Astrocyte (in vitro differentiated cells and primary cell): Measurements from ENCODE around the gene NGDN. TPM values are rescaled to one million over a fixed set of nuclear protein-coding genes. Genes with fewer than 3 reads are reported as not detected.
"Not testable (repeated sequence)": the region's sequence is repeated elsewhere in the genome, so short reads cannot be mapped to it uniquely, and the experiment has no call there.

Experiments
- DNase-seq: peaks from one replicate; pipeline ENCODE4 v3.0.0-alpha.2; 2010; ENCODE audit warnings: low read depth
- FAIRE-seq: peaks from 2 replicates; lab custom pipeline; 2011; peaks lifted over from hg19 to GRCh38; lab: Jason Lieb, UNC
- H2AFZ ChIP-seq: 2 replicates; pipeline ENCODE4 v1.6.0; 2012; ENCODE audit warnings: low read depth, low read length, inconsistent platforms
- H3K27ac ChIP-seq: 2 replicates; pipeline ENCODE4 v1.5.1; 2011; ENCODE audit warnings: low read depth, low read length, inconsistent platforms
- H3K27me3 ChIP-seq: 2 replicates; pipeline ENCODE4 v1.6.0; 2011; ENCODE audit warnings: low read length, inconsistent platforms; ENCODE audit not compliant: insufficient read depth
- H3K36me3 ChIP-seq: 2 replicates; pipeline ENCODE4 v1.5.1; 2011; ENCODE audit warnings: low read length, inconsistent platforms; ENCODE audit not compliant: insufficient read depth
- H3K4me1 ChIP-seq: 2 replicates; pipeline ENCODE4 v1.5.1; 2011; ENCODE audit warnings: low read length, inconsistent platforms; ENCODE audit not compliant: insufficient read depth
- H3K4me2 ChIP-seq: 2 replicates; pipeline ENCODE4 v1.6.0; 2012; ENCODE audit warnings: low read length, inconsistent platforms
- H3K4me3 ChIP-seq: 2 replicates; pipeline ENCODE4 v1.5.1; 2011; ENCODE audit warnings: low read depth, mild to moderate bottlenecking, low read length, inconsistent platforms; ENCODE audit not compliant: insufficient read depth
- H3K79me2 ChIP-seq: 2 replicates; pipeline ENCODE4 v1.6.0; 2012; ENCODE audit warnings: mild to moderate bottlenecking, low read length, inconsistent platforms; ENCODE audit not compliant: insufficient read depth
- H3K9ac ChIP-seq: 2 replicates; pipeline ENCODE4 v1.6.0; 2012; ENCODE audit warnings: mild to moderate bottlenecking, low read length, inconsistent platforms
- H3K9me3 ChIP-seq: 2 replicates; pipeline ENCODE4 v1.5.1; 2012; ENCODE audit warnings: low read depth, mild to moderate bottlenecking, low read length, inconsistent platforms; ENCODE audit not compliant: insufficient read depth
- H4K20me1 ChIP-seq: 2 replicates; pipeline ENCODE4 v1.6.0; 2012; ENCODE audit warnings: low read length, inconsistent platforms; ENCODE audit not compliant: insufficient read depth
- H3K27ac Mint-ChIP-seq: one replicate; pipeline ENCODE4 v1.8.0; 2021; ENCODE audit warnings: mild to moderate bottlenecking, mixed read lengths; ENCODE audit not compliant: unreplicated experiment
- H3K27me3 Mint-ChIP-seq: one replicate; pipeline ENCODE4 v1.8.0; 2021; ENCODE audit warnings: low read depth, mixed read lengths; ENCODE audit not compliant: unreplicated experiment
- H3K36me3 Mint-ChIP-seq: one replicate; pipeline ENCODE4 v1.8.0; 2021; ENCODE audit warnings: low read depth, mixed read lengths; ENCODE audit not compliant: unreplicated experiment
- H3K4me1 Mint-ChIP-seq: one replicate; pipeline ENCODE4 v1.8.0; 2021; ENCODE audit warnings: low read depth, mixed read lengths; ENCODE audit not compliant: unreplicated experiment
- H3K4me3 Mint-ChIP-seq: one replicate; pipeline ENCODE4 v1.8.0; 2021; ENCODE audit warnings: mild to moderate bottlenecking, moderate library complexity, mixed read lengths; ENCODE audit not compliant: unreplicated experiment
- H3K9me3 Mint-ChIP-seq: one replicate; pipeline ENCODE4 v1.8.0; 2021; ENCODE audit warnings: mild to moderate bottlenecking, mixed read lengths; ENCODE audit not compliant: unreplicated experiment
- EZH2 ChIP-seq: IDR thresholded peaks from 2 replicates; pipeline ENCODE4 v1.6.1; 2012; ENCODE audit warnings: mild to moderate bottlenecking, low read length, inconsistent platforms; ENCODE audit not compliant: insufficient read depth
- total RNA-seq: library from RNA; stranded (reverse); gene quantifications from 2 replicates; pipeline ENCODE4 v1.2.1, GENCODE V29; 2021
- TF ChIP-seq, protein P1 (sequence below): IDR thresholded peaks from 2 replicates; pipeline ENCODE4 v1.5.1; 2011; ENCODE audit warnings: low read depth, mild to moderate bottlenecking, inconsistent platforms, low read length, moderate library complexity; ENCODE audit not compliant: insufficient read depth

NGDN gene
- total RNA-seq, 1 donor from 2014 or later: 28.6 TPM

GRCh38 chr14:23423657-23424056, 45.8 kb upstream of the NGDN start:
- Mint-ChIP-seq H3K4me3 (no peak overlapping the region), H3K27ac (no peak overlapping the region), H3K27me3 (peaks cover 50% of the 10 kb centered on the region), H3K4me1 (no peaks in the 10 kb centered on the region), H3K9me3 (peaks cover 8% of the 10 kb centered on the region), H3K36me3 (peaks cover 2% of the 10 kb centered on the region)
- H3K27me3 ChIP-seq: no peaks in the 10 kb centered on the region
- no peak overlapping the region for H3K4me3 ChIP-seq
- no peaks in the 10 kb centered on the region for H4K20me1 ChIP-seq
- no peaks in the 10 kb centered on the region for H3K9me3 ChIP-seq
- FAIRE-seq (no peak), DNase-seq (no peak)
- no peak overlapping the region for H3K4me2 ChIP-seq
- H3K36me3 ChIP-seq: no peaks in the 10 kb centered on the region
- no peak overlapping the region for H3K27ac ChIP-seq
- no peak overlapping the region for H2AFZ ChIP-seq
- H3K79me2 ChIP-seq: no peaks in the 10 kb centered on the region
- TF ChIP-seq, protein P1, sequence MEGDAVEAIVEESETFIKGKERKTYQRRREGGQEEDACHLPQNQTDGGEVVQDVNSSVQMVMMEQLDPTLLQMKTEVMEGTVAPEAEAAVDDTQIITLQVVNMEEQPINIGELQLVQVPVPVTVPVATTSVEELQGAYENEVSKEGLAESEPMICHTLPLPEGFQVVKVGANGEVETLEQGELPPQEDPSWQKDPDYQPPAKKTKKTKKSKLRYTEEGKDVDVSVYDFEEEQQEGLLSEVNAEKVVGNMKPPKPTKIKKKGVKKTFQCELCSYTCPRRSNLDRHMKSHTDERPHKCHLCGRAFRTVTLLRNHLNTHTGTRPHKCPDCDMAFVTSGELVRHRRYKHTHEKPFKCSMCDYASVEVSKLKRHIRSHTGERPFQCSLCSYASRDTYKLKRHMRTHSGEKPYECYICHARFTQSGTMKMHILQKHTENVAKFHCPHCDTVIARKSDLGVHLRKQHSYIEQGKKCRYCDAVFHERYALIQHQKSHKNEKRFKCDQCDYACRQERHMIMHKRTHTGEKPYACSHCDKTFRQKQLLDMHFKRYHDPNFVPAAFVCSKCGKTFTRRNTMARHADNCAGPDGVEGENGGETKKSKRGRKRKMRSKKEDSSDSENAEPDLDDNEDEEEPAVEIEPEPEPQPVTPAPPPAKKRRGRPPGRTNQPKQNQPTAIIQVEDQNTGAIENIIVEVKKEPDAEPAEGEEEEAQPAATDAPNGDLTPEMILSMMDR: no peak
- TF ChIP-seq EZH2: no peak
- no peaks in the 10 kb centered on the region for H3K4me1 ChIP-seq
- H3K9ac ChIP-seq: no peak overlapping the region

GRCh38 chr14:23425169-23425568, 44.3 kb upstream of the NGDN start:
- H3K9me3 Mint-ChIP-seq: peaks cover 6% of the 10 kb centered on the region
- no peaks in the 10 kb centered on the region for H3K9me3 ChIP-seq
- no peak overlapping the region for H3K4me2 ChIP-seq
- DNase-seq (no peak), FAIRE-seq (no peak)
- peaks cover under 1% of the 10 kb centered on the region for H3K4me1 Mint-ChIP-seq
- peaks cover 44% of the 10 kb centered on the region for H3K27me3 Mint-ChIP-seq
- TF ChIP-seq, protein P1: no peak
- TF ChIP-seq EZH2: no peak
- H4K20me1 ChIP-seq: no peaks in the 10 kb centered on the region
- no peak overlapping the region for H2AFZ ChIP-seq
- peak overlapping the region; percentile 41 for H3K27ac Mint-ChIP-seq
- H3K79me2 ChIP-seq: no peaks in the 10 kb centered on the region
- H3K36me3 Mint-ChIP-seq: peaks cover 1% of the 10 kb centered on the region
- H3K4me1 ChIP-seq: no peaks in the 10 kb centered on the region
- no peaks in the 10 kb centered on the region for H3K36me3 ChIP-seq
- H3K9ac ChIP-seq: no peak overlapping the region
- H3K27ac ChIP-seq: no peak overlapping the region
- H3K27me3 ChIP-seq: no peaks in the 10 kb centered on the region
- H3K4me3 ChIP-seq: no peak overlapping the region
- no peak overlapping the region for H3K4me3 Mint-ChIP-seq

GRCh38 chr14:23425798-23426197, 43.7 kb upstream of the NGDN start:
- not testable (repeated sequence) for DNase-seq, FAIRE-seq, H3K27ac Mint-ChIP-seq

More at GRCh38 chr14:23425798-23426197, 43.7 kb upstream of the NGDN start:
- not testable (repeated sequence) for H3K27ac ChIP-seq, H3K4me2 ChIP-seq, H3K9ac ChIP-seq, H3K4me1 ChIP-seq, H2AFZ ChIP-seq, H3K9me3 Mint-ChIP-seq, H3K36me3 ChIP-seq, H3K9me3 ChIP-seq, H3K4me3 ChIP-seq, H3K4me3 Mint-ChIP-seq, H3K27me3 ChIP-seq, H4K20me1 ChIP-seq, H3K79me2 ChIP-seq, H3K4me1 Mint-ChIP-seq, H3K36me3 Mint-ChIP-seq
- H3K27me3 Mint-ChIP-seq: peaks cover 40% of the 10 kb centered on the region
